ES-I3 (cell line): ENCODE measurements around the gene SVOP.
"Not testable (repeated sequence)": the region's sequence is repeated elsewhere in the genome, so short reads cannot be mapped to it uniquely, and the experiment has no call there.

ENCODE experiments used
- H3K36me3 ChIP-seq: 2 replicates; pipeline ENCODE4 v1.6.1; 2013; ENCODE audit warnings: mild to moderate bottlenecking, low read length, control low read depth, moderate library complexity; ENCODE audit not compliant: insufficient read depth
- H3K4me1 ChIP-seq: 2 replicates; pipeline ENCODE4 v1.6.1; 2013; ENCODE audit warnings: mild to moderate bottlenecking, control low read depth, low read length; ENCODE audit not compliant: insufficient read depth
- H3K9ac ChIP-seq: 2 replicates; pipeline ENCODE4 v1.6.1; 2013; ENCODE audit warnings: low read depth, mild to moderate bottlenecking, low read length, moderate library complexity
- H3K9me3 ChIP-seq: 2 replicates; pipeline ENCODE4 v1.6.1; 2013; ENCODE audit warnings: mild to moderate bottlenecking, low read length, moderate library complexity; ENCODE audit not compliant: control insufficient read depth, insufficient read depth

The SVOP gene

DNA sequence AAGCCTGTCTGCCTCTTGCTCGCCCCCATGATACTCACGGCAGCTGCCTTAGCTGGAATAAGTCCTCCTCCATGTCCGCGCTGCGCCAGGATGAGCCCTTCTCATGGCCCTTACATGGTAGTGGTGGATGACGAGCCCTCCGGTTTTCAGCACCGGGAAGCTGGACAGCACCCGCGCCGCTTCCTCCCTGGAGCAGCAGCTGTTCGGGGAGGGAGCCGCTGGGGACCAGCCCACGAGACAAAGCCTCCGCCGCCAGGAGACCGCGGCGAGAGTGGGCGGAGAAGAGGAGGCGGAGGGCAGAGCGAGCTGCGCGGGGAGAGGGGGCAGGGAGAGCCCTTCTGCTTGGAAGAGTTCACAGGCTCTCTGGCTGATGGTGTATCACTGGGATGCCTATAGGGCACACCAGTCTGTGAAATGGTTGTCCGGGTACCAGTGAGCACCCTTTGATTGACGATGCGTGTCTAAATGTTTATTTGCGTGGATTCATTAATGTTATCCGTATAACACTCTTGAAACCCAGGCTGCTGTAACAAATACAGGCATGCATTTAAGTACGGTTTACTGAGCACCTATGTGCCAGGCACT lies at the start of gene SVOP:
TSS of gene SVOP (minus strand) at position 273 of the 585 bp plus-strand sequence. CDS start at position 73, 200 bp downstream.
- no peaks in the 10 kb centered on the region for H3K9me3 ChIP-seq
- no peaks in the 10 kb centered on the region for H3K4me1 ChIP-seq
- peak within 1 kb of the TSS; percentile 27; the same call in 1 of the 2 replicates for H3K9ac ChIP-seq
- H3K36me3 ChIP-seq = no peaks in the 10 kb centered on the region

DNA sequence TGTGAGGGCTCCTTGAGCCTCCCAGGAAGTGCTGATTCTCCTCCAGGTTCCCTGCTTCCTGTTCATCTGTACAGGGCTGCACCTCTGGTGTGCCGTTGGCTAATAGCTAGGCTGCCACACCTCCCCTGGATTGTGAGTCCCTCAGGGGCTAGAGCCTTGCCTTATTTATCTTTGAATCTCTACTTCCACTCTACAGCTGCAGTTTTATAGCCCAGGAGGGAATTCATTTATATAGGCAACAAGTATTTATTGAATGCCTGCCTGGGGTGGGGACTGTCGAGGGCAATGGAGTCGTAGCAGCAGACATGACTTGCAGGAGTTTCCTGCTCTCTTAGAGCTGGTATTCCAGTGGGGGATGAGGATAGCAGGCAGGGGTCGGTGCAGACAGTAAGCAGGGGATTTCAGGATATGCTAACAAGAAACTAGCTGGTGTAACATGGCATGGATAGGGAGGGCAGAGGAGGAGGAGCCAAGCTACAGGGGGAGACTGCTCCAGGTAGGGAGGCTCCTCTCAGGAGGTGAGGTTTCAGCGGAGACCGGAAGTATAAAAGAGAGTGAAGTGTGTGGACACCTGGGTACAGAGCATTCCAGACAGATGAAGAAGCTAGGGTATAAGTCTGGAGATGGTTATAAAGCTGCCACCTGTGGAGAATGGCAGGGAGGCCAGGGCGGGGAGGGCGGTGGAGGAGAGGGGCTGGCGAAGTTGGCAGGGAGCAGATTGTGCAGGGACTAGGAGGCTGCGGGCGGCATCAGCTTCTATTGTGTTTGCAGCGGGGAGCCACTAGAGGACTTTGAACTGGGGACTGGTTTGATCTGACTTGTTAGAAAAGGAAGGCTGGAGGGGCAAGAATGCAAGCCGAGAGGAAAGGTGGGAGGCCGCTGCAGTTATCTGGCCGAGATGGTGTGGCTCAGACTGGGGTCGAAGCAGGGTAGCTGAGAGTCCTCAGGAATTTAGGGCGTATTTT lies 48.7 kb upstream of the SVOP start:
- Histone ChIP-seq H3K9ac (peak overlapping the region; percentile 31), H3K9me3 (no peaks in the 10 kb centered on the region), H3K4me1 (peaks cover 4% of the 10 kb centered on the region; the same call in 1 of the 2 replicates), H3K36me3 (no peaks in the 10 kb centered on the region; the same call in 1 of the 2 replicates)

- H3K9me3 ChIP-seq = no peaks in the 10 kb centered on the region
- H3K9ac ChIP-seq = no peak overlapping the region
- peaks cover 4% of the 10 kb centered on the region; the same call in 1 of the 2 replicates for H3K4me1 ChIP-seq
- H3K36me3 ChIP-seq = no peaks in the 10 kb centered on the region
Measured at GRCh38 chr12:109065853-109066193, 45.0 kb upstream of the SVOP start.

GRCh38 chr12:109065154-109065852 lies 44.4 kb upstream of the SVOP start:
- H3K9me3 ChIP-seq = no peaks in the 10 kb centered on the region
- H3K4me1 ChIP-seq = peaks cover 3% of the 10 kb centered on the region; the same call in 1 of the 2 replicates
- no peaks in the 10 kb centered on the region for H3K36me3 ChIP-seq
- H3K9ac ChIP-seq = no peak overlapping the region

GRCh38 chr12:109064143-109064542 lies 43.3 kb upstream of the SVOP start:
- Histone ChIP-seq H3K36me3 (no peaks in the 10 kb centered on the region), H3K9ac (no peak overlapping the region), H3K4me1 (no peaks in the 10 kb centered on the region), H3K9me3 (no peaks in the 10 kb centered on the region)

DNA sequence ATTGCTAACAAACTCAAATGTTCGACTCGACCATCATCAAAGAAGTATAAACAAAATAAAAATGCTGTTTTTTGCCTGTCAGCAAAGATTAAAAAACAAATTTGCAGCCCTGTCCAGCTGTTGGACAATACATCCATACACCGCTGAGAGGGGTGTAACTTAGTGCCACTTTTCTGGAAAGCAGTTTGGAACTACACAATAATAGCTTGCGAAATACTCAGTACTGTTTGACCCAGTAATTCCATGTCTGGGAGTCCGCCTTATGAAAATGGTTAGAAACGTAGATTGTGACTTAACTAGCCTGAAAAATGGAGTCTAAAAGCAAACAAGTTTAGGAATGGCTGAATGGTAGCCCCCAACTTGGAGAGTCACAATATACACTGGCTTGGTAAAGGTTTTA lies 37.9 kb upstream of the SVOP start:
- H3K4me1 ChIP-seq = no peaks in the 10 kb centered on the region

GRCh38 chr12:109057376-109057775 lies 36.5 kb upstream of the SVOP start:
- Histone ChIP-seq H3K9ac (no peak overlapping the region), H3K36me3 (no peaks in the 10 kb centered on the region; the same call in 1 of the 2 replicates), H3K4me1 (no peaks in the 10 kb centered on the region), H3K9me3 (no peaks in the 10 kb centered on the region)

More for the DNA sequence above, 37.9 kb upstream of the SVOP start:
- Histone ChIP-seq H3K36me3 (no peaks in the 10 kb centered on the region; the same call in 1 of the 2 replicates), H3K9me3 (no peaks in the 10 kb centered on the region), H3K9ac (no peak overlapping the region)

DNA sequence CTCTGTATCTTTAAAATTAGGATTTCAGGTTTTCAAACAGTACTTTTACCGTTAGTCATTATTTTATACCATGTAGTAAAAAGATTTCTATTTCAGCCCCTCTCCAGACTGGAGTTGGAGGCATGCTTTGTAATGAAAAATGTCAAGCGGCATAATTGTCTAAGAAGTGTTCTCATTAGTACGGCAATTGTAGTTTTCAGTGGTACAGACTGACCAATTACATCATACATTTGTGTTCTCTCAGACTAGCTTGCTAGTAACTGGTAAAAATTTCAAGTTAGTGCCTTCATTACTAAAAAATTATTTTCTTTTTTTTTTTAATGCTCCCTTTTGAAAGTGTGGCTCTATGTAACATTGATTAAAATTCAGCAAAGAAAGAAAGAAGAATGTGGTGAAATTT lies 36.0 kb upstream of the SVOP start:
- H3K36me3 ChIP-seq = no peaks in the 10 kb centered on the region; the same call in 1 of the 2 replicates
- H3K9me3 ChIP-seq = no peaks in the 10 kb centered on the region
- no peak overlapping the region for H3K9ac ChIP-seq
- H3K4me1 ChIP-seq = no peaks in the 10 kb centered on the region

DNA sequence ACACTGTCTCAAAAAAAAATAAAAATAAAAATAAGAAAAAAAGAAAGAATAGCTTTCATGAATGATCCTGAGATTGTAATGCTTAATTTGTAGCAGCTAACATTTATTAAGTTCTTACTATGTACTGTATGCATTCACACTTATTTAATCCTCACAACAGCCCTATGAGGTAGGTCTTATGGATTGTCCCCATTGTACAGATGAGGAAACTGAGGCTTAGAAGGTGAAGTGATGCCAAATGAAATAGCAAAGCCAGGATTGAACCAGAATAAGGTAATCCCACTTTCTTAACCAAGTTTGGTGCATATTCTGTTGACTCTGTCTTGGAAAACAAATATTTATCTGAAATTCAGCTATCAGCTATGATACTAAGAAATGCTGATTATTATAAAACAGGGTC lies 33.7 kb upstream of the SVOP start:
- Histone ChIP-seq H3K9ac (no peak overlapping the region), H3K9me3 (no peaks in the 10 kb centered on the region), H3K4me1 (no peaks in the 10 kb centered on the region), H3K36me3 (no peaks in the 10 kb centered on the region; the same call in 1 of the 2 replicates)

DNA sequence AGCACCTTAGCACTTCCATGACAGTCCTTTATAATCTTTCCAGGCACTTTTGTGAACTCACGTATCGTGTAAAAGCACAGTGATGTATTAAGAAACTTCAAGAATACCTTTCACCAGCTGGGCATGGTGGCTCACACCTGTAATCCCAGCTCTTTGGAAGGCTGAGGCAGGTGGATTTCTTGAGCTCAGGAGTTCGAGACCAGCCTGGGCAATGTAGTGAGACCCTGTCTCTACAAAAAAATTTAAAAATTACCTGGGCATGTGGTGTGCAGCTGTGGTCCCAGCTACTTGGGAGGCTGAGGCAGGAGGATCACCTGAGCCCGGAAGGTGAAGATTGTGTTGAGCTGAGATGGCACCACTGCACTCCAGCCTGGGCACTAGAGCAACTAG lies 33.3 kb upstream of the SVOP start:
- not testable (repeated sequence) for H3K9me3 ChIP-seq, H3K36me3 ChIP-seq, H3K9ac ChIP-seq, H3K4me1 ChIP-seq

DNA sequence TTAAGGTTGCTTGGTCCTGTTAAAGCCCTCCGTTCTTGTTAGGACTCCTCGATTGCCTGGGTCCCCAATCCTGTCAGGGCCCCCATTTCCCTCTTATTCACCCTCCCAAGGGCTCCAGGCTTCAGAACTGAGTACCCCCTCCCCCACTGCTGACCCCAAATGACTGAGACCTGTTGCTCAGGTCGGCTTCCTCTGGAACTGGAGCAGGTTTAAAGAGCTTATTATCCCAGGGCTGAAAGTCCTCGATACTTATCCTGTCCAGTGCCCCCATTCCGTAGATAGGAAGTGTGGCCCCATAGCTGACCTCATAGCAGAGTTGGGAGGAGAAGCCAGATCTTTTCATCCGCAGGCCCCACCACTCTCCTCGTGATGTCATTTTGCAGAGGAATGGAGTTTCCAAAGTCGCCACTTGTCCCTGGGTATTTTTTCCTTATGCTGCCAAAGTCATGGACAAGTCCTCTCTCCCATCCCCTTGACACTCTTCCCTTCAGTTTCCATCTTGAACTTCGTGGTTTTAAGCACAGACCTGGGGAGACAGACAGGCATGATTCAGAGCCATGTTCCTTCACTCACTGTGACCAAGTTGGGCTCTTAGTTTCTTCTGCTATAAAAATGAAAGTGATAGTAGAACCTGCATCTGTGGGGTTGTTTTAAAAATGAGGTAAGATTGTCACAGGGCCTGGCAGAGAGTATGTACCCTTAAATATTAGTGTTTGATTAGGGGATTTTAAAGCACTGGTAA lies 32.7 kb upstream of the SVOP start:
- H3K9me3 ChIP-seq = no peaks in the 10 kb centered on the region
- no peaks in the 10 kb centered on the region; the same call in 1 of the 2 replicates for H3K36me3 ChIP-seq
- H3K9ac ChIP-seq = peak overlapping the region; percentile 85
- no peaks in the 10 kb centered on the region for H3K4me1 ChIP-seq

DNA sequence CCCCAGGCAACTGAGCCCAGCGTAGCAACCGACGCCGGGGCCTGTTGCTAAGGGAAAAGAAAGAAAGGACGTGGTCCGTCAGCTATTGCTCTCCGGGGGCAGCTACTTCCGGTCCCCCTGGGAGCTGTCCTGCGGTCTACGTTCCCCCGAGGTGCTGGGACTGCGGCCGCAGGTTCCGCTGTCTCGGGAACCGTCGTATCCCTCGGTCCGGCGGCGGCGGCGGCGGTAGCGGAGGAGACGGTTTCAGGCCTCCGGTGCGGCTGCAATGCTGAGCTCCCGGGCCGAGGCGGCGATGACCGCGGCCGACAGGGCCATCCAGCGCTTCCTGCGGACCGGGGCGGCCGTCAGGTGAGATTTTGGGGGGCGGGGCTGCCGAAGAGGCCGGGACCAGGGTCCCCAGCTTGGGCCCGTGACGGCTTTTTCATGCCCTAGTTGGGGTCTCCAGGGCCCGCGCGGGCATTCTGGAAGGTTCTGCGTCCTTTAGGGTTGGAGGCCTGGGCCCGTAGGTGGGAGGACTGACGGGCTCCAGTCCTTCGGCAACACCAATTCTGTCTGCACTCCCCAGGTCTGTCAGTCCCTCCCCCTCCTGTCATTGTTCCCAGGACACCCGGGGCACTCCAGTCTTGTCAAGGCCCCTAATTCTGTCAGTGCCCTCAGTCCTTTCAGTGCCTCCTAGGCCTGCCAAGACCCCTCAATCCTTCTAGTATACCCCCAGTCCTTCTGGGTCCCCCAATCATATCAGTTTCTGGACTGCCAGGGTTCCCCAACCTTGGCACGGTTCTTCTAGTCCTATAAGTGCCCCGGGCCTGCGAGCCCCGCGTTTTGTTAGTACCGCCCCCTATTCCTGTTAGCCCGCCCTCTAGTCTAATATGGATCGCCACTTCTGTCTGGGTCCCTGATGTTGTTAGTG lies 31.8 kb upstream of the SVOP start, which contains the start of gene USP30:
TSS of gene USP30 (plus strand) at position 163 of the 910 bp plus-strand sequence. CDS start at position 266, 103 bp downstream.
- Histone ChIP-seq H3K4me1 (no peaks in the 10 kb centered on the region), H3K9me3 (no peaks in the 10 kb centered on the region), H3K36me3 (no peaks in the 10 kb centered on the region), H3K9ac (peak within 1 kb of the TSS; percentile 85)

GRCh38 chr12:109052097-109052413 lies 31.2 kb upstream of the SVOP start:
- peak overlapping the region; percentile 48; the same call in 1 of the 2 replicates for H3K9ac ChIP-seq
- no peaks in the 10 kb centered on the region for H3K4me1 ChIP-seq
- H3K9me3 ChIP-seq = no peaks in the 10 kb centered on the region
- no peaks in the 10 kb centered on the region for H3K36me3 ChIP-seq
